ENCODE data around the gene DGKB. TPM values are rescaled to one million over a fixed set of nuclear protein-coding genes. Genes with fewer than 3 reads are reported as not detected.

The DGKB gene
- total RNA-seq, 1 donor from 2014 or later: 0.30 TPM

DNA sequence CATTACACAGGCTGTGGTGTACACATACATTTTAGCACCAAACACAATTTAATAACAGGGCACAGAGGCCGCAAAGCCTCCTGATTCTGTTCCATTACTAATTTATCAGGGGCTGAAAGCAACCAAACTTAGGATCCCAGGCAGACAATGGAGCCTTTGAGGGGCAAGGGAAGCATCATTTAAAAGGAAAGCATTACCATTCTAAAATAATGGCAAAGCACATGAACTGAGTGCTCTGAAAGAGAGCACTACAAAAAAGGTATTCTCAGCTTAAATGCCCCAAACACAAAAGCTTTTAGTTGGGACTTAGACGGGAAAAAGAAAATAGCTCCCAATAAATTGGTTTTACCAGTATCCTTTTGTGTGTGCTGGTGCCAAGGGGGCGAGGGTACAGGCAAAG lies 631.1 kb downstream of the DGKB start:
- TF ChIP-seq, protein P1, sequence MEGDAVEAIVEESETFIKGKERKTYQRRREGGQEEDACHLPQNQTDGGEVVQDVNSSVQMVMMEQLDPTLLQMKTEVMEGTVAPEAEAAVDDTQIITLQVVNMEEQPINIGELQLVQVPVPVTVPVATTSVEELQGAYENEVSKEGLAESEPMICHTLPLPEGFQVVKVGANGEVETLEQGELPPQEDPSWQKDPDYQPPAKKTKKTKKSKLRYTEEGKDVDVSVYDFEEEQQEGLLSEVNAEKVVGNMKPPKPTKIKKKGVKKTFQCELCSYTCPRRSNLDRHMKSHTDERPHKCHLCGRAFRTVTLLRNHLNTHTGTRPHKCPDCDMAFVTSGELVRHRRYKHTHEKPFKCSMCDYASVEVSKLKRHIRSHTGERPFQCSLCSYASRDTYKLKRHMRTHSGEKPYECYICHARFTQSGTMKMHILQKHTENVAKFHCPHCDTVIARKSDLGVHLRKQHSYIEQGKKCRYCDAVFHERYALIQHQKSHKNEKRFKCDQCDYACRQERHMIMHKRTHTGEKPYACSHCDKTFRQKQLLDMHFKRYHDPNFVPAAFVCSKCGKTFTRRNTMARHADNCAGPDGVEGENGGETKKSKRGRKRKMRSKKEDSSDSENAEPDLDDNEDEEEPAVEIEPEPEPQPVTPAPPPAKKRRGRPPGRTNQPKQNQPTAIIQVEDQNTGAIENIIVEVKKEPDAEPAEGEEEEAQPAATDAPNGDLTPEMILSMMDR (IDR thresholded peaks at IDR 0.05; ENCODE audit: borderline replicate concordance): no peak
- H3K36me3 ChIP-seq: no peaks in the 10 kb centered on the region
- H3K4me3 ChIP-seq: no peak overlapping the region
- H3K27me3 ChIP-seq (ENCODE audit: low read depth): no peaks in the 10 kb centered on the region
- intact Hi-C loops (cut with micrococcal nuclease): no loop called here
- no peaks in the 10 kb centered on the region for H3K9me3 ChIP-seq (replicated peaks)
- no peak for DNase-seq
- peaks cover 6% of the 10 kb centered on the region for H3K4me1 ChIP-seq
- H3K27ac ChIP-seq (replicated peaks): no peak overlapping the region

DNA sequence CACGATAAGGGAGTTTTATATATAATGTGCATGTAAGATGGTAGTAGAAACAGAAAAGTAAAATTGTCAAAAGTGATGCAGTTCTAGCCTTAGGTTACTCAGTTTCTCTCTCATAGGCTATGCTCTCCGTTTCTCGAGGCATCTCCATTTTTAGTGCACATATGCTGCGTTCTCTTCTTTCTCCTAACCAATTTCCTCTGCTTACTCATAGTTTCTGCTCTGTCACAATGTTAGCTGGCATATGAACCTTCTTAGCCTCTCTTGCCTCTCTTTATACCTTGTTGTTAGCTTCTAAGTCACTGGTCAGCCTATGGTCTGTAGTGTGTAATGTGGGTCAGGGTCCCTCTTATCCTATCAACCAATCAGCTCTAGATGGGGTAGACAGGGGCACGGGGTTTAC lies 632.5 kb downstream of the DGKB start:
- H3K4me1 ChIP-seq: peaks cover 6% of the 10 kb centered on the region
- H3K27me3 ChIP-seq (ENCODE audit: low read depth): no peaks in the 10 kb centered on the region
- H3K27ac ChIP-seq (replicated peaks): no peak overlapping the region
- intact Hi-C loops (cut with micrococcal nuclease): no loop called here
- H3K36me3 ChIP-seq: no peaks in the 10 kb centered on the region
- H3K4me3 ChIP-seq: no peak overlapping the region
- no peaks in the 10 kb centered on the region for H3K9me3 ChIP-seq (replicated peaks)
- TF ChIP-seq, protein P1 (IDR thresholded peaks at IDR 0.05; ENCODE audit: borderline replicate concordance): no peak
- DNase-seq: no peak

DNA sequence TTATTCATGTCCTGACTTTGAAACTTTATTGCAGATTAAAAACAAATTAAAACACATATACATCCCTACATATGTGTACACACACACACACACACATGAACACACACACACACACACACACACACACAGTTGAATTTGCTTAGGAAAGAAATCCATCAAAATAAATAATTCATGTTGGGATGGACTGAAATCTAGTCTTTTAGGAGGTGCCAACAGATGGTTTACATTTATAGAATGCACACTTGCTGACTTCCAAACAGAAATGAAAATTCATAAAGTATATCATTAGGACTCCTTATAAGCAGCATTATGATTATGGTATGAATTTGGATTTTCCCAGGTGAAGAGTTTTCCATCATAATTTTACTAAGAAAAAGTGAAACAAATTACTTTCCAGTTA lies 642.5 kb downstream of the DGKB start:
- intact Hi-C loops (cut with micrococcal nuclease): no loop called here
- Histone ChIP-seq H3K4me3 (no peak overlapping the region), H3K4me1 (no peaks in the 10 kb centered on the region), H3K27me3 (ENCODE audit: low read depth) (no peaks in the 10 kb centered on the region), H3K36me3 (no peaks in the 10 kb centered on the region), H3K27ac (replicated peaks) (no peak overlapping the region), H3K9me3 (replicated peaks) (no peaks in the 10 kb centered on the region)
- TF ChIP-seq, protein P1 (IDR thresholded peaks at IDR 0.05; ENCODE audit: borderline replicate concordance): no peak
- no peak for DNase-seq

DNA sequence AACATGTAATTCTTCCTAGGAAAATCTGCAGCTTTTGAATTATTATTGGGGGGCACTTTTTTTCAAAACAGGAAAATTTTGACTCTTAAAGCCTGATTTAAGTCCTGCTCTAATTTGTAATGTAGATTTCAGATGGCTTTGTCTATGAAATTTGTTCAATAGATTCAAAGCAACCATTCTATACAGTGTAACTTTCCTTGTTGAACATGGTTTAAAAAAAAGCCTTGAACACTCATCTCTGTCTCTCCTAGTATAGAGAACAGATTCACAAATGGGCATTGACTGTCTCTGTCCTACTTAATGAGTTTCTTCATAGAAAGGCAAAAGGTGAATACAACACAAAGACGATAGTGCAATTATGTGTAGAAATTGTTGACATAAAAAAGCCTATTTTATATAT lies 643.7 kb downstream of the DGKB start:
- intact Hi-C loops (cut with micrococcal nuclease): no loop called here
- Histone ChIP-seq H3K27ac (replicated peaks) (no peak overlapping the region), H3K36me3 (no peaks in the 10 kb centered on the region), H3K9me3 (replicated peaks) (no peaks in the 10 kb centered on the region), H3K4me3 (no peak overlapping the region), H3K4me1 (no peaks in the 10 kb centered on the region), H3K27me3 (ENCODE audit: low read depth) (no peaks in the 10 kb centered on the region)
- no peak for DNase-seq
- TF ChIP-seq, protein P1 (IDR thresholded peaks at IDR 0.05; ENCODE audit: borderline replicate concordance): no peak

DNA sequence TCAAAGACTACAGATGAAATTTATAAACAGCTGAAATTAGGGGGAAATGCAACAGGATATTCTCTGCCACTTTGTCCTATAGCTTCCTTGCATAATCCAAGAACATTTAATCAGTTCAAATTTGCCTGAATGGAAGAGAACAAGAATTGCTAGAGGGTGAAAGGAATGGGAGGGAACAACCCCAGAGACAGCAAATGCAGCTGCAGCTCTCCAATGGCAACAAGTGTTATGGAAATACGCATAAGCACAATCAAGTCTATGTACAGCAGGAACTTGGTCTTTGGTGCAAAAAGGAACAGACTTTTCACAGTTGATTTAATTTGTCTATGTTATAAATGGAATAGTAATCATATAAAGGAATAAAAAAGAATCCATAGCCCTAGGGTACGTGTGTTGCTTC lies 644.1 kb downstream of the DGKB start:
- intact Hi-C loops (cut with micrococcal nuclease): no loop called here
- Histone ChIP-seq H3K4me1 (no peaks in the 10 kb centered on the region), H3K27me3 (ENCODE audit: low read depth) (no peaks in the 10 kb centered on the region), H3K36me3 (no peaks in the 10 kb centered on the region), H3K27ac (replicated peaks) (no peak overlapping the region), H3K9me3 (replicated peaks) (no peaks in the 10 kb centered on the region), H3K4me3 (no peak overlapping the region)
- DNase-seq: no peak
- TF ChIP-seq, protein P1 (IDR thresholded peaks at IDR 0.05; ENCODE audit: borderline replicate concordance): no peak

DNA sequence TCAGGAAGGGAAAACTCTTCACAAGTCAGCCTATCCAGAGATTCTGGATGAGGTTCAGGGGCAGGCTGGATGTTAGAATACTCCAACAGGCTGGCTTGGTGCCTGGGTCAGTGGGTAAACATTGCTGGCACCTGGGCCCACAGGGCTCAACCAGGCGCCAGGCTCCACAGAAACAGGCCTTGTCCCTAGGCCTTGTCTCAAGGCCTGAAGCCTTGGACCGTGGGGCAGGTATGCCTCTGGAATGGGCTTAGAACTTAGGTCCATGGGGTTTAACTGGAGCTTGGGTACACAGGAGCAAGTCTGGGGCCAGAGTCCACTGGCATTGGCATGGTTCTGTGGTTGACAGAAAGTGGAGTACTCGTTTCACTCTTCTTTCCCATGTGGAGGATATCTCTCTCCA lies 650.1 kb downstream of the DGKB start:
- TF ChIP-seq, protein P1 (IDR thresholded peaks at IDR 0.05; ENCODE audit: borderline replicate concordance): no peak
- Histone ChIP-seq H3K36me3 (no peaks in the 10 kb centered on the region), H3K4me1 (no peaks in the 10 kb centered on the region), H3K27me3 (ENCODE audit: low read depth) (no peaks in the 10 kb centered on the region), H3K27ac (replicated peaks) (no peak overlapping the region), H3K4me3 (no peak overlapping the region), H3K9me3 (replicated peaks) (peaks cover 8% of the 10 kb centered on the region)
- intact Hi-C loops (cut with micrococcal nuclease): no loop called here
- DNase-seq: no peak

Measured in left ventricle myocardium inferior (tissue), 1 donor.